Activated naive CD8-positive, alpha-beta T cell (primary cell): ENCODE measurements around the gene ANKRD9.

Source experiments
- H3K27ac Mint-ChIP-seq: one replicate; pipeline ENCODE4 v1.8.0; 2021; ENCODE audit warnings: mixed read lengths
- H3K27me3 Mint-ChIP-seq: one replicate; pipeline ENCODE4 v1.8.0; 2021; ENCODE audit warnings: mixed read lengths
- H3K36me3 Mint-ChIP-seq: one replicate; pipeline ENCODE4 v1.8.0; 2021; ENCODE audit warnings: mixed read lengths
- H3K4me1 Mint-ChIP-seq: one replicate; pipeline ENCODE4 v1.8.0; 2021; ENCODE audit warnings: low read depth, mixed read lengths
- H3K4me3 Mint-ChIP-seq: one replicate; pipeline ENCODE4 v1.8.0; 2021; ENCODE audit warnings: mild to moderate bottlenecking, mixed read lengths
- H3K9me3 Mint-ChIP-seq: one replicate; pipeline ENCODE4 v1.8.0; 2021; ENCODE audit warnings: low read depth, mixed read lengths

The ANKRD9 gene

DNA sequence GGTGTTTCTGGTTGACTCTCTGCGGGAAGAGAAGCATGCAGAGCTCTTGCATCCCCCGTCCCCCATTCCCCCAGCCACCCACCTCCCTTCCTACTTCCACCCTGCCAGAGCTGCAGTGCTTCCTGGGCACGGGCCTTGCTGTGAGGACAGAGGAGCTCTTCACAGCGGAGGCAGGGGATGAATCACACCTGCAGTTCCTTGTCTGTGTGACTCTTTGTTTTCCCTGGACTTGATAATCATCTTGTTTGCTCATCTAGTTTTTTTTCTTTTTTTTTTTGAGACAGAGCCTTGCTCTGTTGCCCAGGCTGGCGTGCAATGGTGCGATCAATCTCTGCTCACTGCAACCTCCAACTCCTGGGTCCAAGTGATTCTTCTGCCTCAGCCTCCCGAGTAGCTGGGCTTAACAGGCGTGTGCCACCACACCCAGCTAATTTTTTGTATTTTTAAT is 27.8 kb downstream of the ANKRD9 start:
- Mint-ChIP-seq H3K36me3 (peaks cover 4% of the 10 kb centered on the region), H3K27me3 (no peaks in the 10 kb centered on the region), H3K9me3 (no peaks in the 10 kb centered on the region), H3K4me1 (peaks cover 5% of the 10 kb centered on the region), H3K27ac (no peak overlapping the region), H3K4me3 (no peak overlapping the region)

DNA sequence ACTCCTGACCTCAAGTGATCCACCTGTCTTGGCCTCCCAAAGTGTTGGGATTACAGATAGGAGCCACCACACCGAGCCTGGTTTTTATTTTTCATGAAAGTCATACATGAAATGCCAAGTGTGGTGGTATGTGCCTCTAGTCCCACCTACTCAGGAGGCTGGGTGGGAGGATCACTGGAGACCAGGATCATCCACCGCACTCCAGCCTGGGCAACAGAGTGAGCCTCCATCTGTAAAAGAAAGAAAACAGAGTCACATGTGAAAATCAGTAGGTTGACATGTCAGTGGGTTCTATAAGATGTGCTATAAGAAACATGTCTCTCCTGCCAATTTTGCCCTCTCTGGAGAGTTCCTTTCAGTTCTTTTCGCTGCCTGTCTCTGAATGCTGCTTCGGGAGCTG is 28.2 kb downstream of the ANKRD9 start:
- no peaks in the 10 kb centered on the region for H3K27me3 Mint-ChIP-seq
- H3K4me3 Mint-ChIP-seq = no peak overlapping the region
- peaks cover 5% of the 10 kb centered on the region for H3K4me1 Mint-ChIP-seq
- H3K27ac Mint-ChIP-seq = no peak overlapping the region
- no peaks in the 10 kb centered on the region for H3K9me3 Mint-ChIP-seq
- peaks cover 4% of the 10 kb centered on the region for H3K36me3 Mint-ChIP-seq

DNA sequence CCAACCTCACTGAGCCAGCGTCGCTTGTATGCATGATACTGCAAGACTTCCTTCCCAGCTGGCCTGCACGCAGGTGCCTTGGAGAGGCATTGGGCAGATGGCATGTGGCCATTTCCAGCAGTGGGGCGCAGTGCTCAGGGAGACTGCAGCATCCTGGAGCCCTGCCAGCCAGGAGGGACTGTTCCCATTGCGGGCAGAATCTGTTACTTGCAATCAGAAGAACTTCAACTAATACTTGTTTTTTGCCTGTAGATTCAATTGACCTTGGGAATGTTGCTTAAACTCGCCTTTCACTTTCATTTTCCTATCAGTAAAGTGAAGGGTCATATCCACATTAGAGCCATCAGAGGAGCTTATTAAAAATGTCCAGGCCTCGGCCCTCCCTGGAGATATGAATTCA is 29.8 kb downstream of the ANKRD9 start:
- Mint-ChIP-seq H3K4me3 (no peak overlapping the region), H3K27me3 (no peaks in the 10 kb centered on the region)

DNA sequence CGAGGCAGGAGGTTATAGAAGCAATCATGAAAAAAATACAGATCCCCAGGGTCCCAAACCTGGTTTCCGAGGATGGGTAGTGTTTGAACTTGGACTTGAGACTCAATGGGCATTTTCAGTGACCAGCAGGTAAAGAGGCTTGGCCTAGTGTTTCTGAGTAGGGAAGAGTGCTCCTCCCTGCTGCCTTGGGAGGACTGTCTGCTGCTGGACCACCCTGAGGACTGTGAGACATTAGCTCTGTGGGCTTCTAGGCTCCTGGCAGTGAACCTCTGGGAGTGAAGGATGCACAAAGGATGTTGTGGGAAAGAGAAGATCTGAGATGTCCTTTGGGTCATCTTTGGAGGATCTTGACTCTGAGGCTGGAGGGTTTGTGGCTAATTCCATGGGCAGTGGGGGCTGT is 30.5 kb downstream of the ANKRD9 start:
- no peaks in the 10 kb centered on the region for H3K9me3 Mint-ChIP-seq
- no peak overlapping the region for H3K27ac Mint-ChIP-seq
- peaks cover 4% of the 10 kb centered on the region for H3K36me3 Mint-ChIP-seq
- H3K4me1 Mint-ChIP-seq = peaks cover 5% of the 10 kb centered on the region
- no peak overlapping the region for H3K4me3 Mint-ChIP-seq
- no peaks in the 10 kb centered on the region for H3K27me3 Mint-ChIP-seq

More for the DNA sequence above, 29.8 kb downstream of the ANKRD9 start:
- H3K9me3 Mint-ChIP-seq = no peaks in the 10 kb centered on the region
- no peak overlapping the region for H3K27ac Mint-ChIP-seq
- peaks cover 4% of the 10 kb centered on the region for H3K36me3 Mint-ChIP-seq
- peaks cover 5% of the 10 kb centered on the region for H3K4me1 Mint-ChIP-seq

- H3K4me3 Mint-ChIP-seq = no peak overlapping the region
- no peaks in the 10 kb centered on the region for H3K27me3 Mint-ChIP-seq
- no peak overlapping the region for H3K27ac Mint-ChIP-seq
- no peaks in the 10 kb centered on the region for H3K9me3 Mint-ChIP-seq
- H3K4me1 Mint-ChIP-seq = peaks cover 14% of the 10 kb centered on the region
- peaks cover 6% of the 10 kb centered on the region for H3K36me3 Mint-ChIP-seq
Measured at GRCh38 chr14:102474934-102475333, 34.6 kb downstream of the ANKRD9 start.

DNA sequence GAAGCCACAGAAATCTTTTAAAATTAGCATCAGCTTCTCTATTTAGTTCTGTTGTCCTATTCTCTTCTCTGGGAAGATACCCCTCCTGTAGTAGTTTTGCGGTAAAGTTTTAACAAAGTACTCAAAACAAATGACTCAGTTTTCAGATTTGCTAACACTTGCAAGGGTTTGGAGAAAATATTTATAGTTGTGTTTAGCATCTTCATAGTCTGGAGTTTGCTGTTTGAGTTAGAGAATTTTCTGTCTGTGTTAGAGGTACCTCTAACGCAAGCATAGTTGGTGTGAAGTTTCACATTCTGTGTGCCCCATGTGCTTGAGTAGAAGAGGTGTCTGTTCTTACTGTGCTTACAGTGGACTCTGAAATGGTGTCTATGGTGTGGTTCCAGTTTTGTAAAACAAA is 36.0 kb downstream of the ANKRD9 start:
- Mint-ChIP-seq H3K27me3 (no peaks in the 10 kb centered on the region), H3K4me3 (no peak overlapping the region), H3K36me3 (peaks cover 15% of the 10 kb centered on the region), H3K9me3 (no peaks in the 10 kb centered on the region), H3K4me1 (peaks cover 9% of the 10 kb centered on the region), H3K27ac (no peak overlapping the region)

GRCh38 chr14:102472791-102473150 is 36.8 kb downstream of the ANKRD9 start:
- no peak overlapping the region for H3K4me3 Mint-ChIP-seq
- H3K27me3 Mint-ChIP-seq = no peaks in the 10 kb centered on the region
- H3K4me1 Mint-ChIP-seq = peaks cover 9% of the 10 kb centered on the region
- no peaks in the 10 kb centered on the region for H3K9me3 Mint-ChIP-seq
- no peak overlapping the region for H3K27ac Mint-ChIP-seq
- H3K36me3 Mint-ChIP-seq = peaks cover 17% of the 10 kb centered on the region

GRCh38 chr14:102471921-102472790 is 37.4 kb downstream of the ANKRD9 start:
- Mint-ChIP-seq H3K4me3 (no peak overlapping the region), H3K4me1 (peaks cover 9% of the 10 kb centered on the region), H3K27me3 (no peaks in the 10 kb centered on the region), H3K9me3 (no peaks in the 10 kb centered on the region), H3K27ac (no peak overlapping the region), H3K36me3 (peaks cover 19% of the 10 kb centered on the region)

GRCh38 chr14:102469261-102469660 is 40.3 kb downstream of the ANKRD9 start:
- Mint-ChIP-seq H3K4me3 (no peak overlapping the region), H3K27ac (no peak overlapping the region), H3K36me3 (peaks cover 25% of the 10 kb centered on the region), H3K27me3 (no peaks in the 10 kb centered on the region), H3K9me3 (no peaks in the 10 kb centered on the region), H3K4me1 (peaks cover 9% of the 10 kb centered on the region)

- Mint-ChIP-seq H3K27ac (no peak overlapping the region), H3K27me3 (no peaks in the 10 kb centered on the region), H3K9me3 (no peaks in the 10 kb centered on the region)
Measured at GRCh38 chr14:102464846-102465341, 44.7 kb downstream of the ANKRD9 start.

DNA sequence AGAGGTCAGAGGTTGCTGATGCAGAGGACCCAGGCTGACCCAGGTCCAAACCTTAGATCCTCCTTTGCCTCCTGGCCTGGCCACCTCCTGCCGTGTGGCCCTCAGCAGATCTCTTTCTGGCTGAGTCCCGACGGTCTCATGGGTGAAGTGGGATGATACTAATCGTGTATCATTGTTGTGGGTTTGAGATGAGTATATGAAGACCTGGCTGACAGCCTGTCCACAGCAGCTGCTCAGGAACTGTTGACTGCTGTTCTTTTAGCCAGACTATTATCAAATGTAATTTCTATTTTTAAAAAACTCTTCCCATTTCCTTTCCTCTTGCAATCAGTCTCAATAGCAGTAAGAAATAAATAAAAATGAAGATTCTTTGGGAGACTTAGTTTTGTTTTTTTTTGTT is 45.6 kb downstream of the ANKRD9 start:
- peaks cover 13% of the 10 kb centered on the region for H3K36me3 Mint-ChIP-seq
- H3K4me1 Mint-ChIP-seq = peaks cover 4% of the 10 kb centered on the region
- no peak overlapping the region for H3K27ac Mint-ChIP-seq
- H3K4me3 Mint-ChIP-seq = no peak overlapping the region
- no peaks in the 10 kb centered on the region for H3K9me3 Mint-ChIP-seq
- no peaks in the 10 kb centered on the region for H3K27me3 Mint-ChIP-seq

More at GRCh38 chr14:102464846-102465341, 44.7 kb downstream of the ANKRD9 start:
- Mint-ChIP-seq H3K4me3 (no peak overlapping the region), H3K4me1 (peaks cover 4% of the 10 kb centered on the region), H3K36me3 (peaks cover 21% of the 10 kb centered on the region)

- Mint-ChIP-seq H3K27ac (no peak overlapping the region), H3K27me3 (no peaks in the 10 kb centered on the region), H3K36me3 (peaks cover 15% of the 10 kb centered on the region), H3K4me3 (no peak overlapping the region), H3K4me1 (peaks cover 4% of the 10 kb centered on the region), H3K9me3 (no peaks in the 10 kb centered on the region)
Measured at GRCh38 chr14:102462391-102462790, 47.2 kb downstream of the ANKRD9 start.

DNA sequence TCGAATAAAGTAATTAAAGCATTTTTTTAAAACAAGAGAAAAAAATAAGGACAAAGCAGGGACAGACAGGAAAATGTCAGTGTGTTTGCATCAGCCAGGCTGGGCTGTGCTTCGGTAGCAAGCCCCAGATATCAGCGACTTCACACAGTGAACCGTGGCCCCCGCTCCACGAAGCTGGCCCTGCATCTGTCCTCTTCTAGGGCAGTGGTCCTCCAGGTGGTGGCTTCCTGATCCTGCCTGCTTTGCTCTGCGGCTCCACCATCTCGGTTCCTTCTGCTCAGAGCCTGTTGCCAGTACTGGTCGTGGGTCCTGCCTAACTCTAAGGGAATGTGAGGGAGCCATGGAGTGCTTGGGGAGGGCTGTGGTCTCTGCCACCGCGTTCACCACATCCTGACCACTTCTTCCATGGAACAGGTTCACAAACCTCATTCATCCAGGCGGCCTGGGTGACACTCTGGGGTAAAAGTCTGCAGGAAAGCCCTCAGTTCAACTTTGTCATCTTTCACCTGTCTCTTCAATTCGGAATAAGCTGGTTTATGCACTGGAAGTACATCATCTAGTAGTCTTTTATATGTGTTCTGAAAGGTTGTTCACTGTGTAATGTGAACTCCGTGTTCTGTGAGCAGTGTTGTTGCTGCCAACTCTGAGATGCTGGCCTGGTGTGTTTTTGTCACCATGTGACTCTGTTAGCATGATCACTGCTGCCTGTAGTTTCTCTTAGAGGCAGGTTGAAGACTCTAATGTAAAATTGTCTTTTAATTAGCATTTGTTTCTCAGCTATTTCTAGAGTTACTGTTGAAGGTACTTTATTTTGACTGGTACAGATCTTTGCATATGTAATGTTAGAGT is 47.9 kb downstream of the ANKRD9 start:
- H3K27ac Mint-ChIP-seq = no peak overlapping the region
- no peaks in the 10 kb centered on the region for H3K9me3 Mint-ChIP-seq
- H3K4me3 Mint-ChIP-seq = no peak overlapping the region
- no peaks in the 10 kb centered on the region for H3K27me3 Mint-ChIP-seq
- H3K4me1 Mint-ChIP-seq = peaks cover 4% of the 10 kb centered on the region
- peaks cover 14% of the 10 kb centered on the region for H3K36me3 Mint-ChIP-seq

GRCh38 chr14:102457509-102457908 is 52.1 kb downstream of the ANKRD9 start:
- no peaks in the 10 kb centered on the region for H3K27me3 Mint-ChIP-seq
- no peak overlapping the region for H3K4me3 Mint-ChIP-seq
- H3K4me1 Mint-ChIP-seq = peaks cover 4% of the 10 kb centered on the region
- H3K36me3 Mint-ChIP-seq = peaks cover 11% of the 10 kb centered on the region
- no peaks in the 10 kb centered on the region for H3K9me3 Mint-ChIP-seq
- no peak overlapping the region for H3K27ac Mint-ChIP-seq

GRCh38 chr14:102454711-102455110 is 54.9 kb downstream of the ANKRD9 start:
- H3K27ac Mint-ChIP-seq = no peak overlapping the region
- no peaks in the 10 kb centered on the region for H3K4me1 Mint-ChIP-seq
- H3K27me3 Mint-ChIP-seq = no peaks in the 10 kb centered on the region
- no peak overlapping the region for H3K4me3 Mint-ChIP-seq
- peaks cover 14% of the 10 kb centered on the region for H3K36me3 Mint-ChIP-seq
- H3K9me3 Mint-ChIP-seq = no peaks in the 10 kb centered on the region
